HG03039 (cell line): ENCODE results near the gene PRICKLE1.

Experiments
- ATAC-seq: cut with Tn5 transposase; IDR thresholded peaks from one replicate; pipeline ENCODE4 v1.9.1; 2021; ENCODE audit warnings: mild to moderate bottlenecking, moderate library complexity; ENCODE audit not compliant: unreplicated experiment

PRICKLE1 gene

GRCh38 chr12:42462486-42462885 is 127.1 kb downstream of the PRICKLE1 start:
- no peak for ATAC-seq

DNA sequence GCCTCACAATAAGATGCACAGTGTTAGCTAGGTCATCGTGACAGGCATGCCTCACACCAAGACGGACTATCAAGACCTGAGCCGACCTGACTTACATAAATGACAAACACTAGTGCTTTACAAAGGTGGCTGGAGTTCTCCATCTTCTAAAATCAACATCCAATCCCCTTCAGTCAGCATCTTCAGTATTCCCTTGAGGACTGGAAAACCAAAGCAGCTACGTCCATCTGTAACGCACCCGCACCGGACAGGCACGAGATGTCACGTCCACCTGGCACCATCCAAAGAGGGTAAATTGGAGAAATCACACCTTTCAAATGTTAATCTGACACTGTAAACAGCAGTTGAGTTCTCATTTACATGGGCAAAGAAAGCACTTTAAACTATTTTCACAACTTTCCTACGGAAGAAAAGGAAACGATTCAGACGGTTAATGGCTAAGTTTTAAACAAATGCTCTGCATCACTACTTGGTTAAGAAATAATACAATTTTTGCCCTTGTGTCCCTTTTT is 130.2 kb downstream of the PRICKLE1 start:
- no peak for ATAC-seq

DNA sequence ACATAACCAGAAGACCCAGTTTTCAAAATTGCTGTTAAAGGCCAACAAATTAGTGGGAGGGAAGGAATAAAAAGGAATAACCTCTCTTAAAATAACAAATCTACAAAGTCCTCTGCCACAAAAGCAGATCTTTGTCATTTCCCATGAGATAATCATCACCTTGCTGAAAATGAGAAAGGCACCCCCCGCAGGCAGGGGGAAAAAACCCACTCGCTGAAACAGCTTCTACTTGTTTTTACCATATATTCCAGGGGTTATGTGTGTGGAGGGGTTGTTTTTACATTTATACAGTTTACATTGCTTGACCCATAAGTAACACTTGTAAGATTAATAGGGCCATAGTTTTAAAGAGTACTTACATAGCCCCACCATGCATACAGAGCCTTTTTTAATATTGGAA is 131.0 kb downstream of the PRICKLE1 start:
- ATAC-seq, result no peak

GRCh38 chr12:42450248-42450647 is 139.3 kb downstream of the PRICKLE1 start:
- no peak for ATAC-seq

DNA sequence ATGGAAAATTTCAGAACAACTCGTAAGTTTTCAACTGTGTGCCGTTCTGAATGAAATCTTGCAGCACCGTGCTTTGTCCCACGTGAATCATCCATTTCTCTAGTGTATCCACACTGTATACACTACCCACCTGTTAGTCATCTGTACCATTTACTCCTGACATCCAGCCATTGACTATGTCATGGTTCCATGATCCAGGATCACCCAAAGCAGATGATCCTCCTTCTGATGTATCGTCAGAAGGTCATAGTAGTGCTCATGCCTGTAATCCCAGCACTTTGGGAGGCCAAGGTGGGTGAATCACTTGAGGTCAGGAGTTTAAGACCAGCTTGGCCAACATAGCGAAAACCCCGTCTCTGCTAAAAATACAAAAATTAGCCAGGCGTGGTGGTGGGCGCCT is 140.7 kb downstream of the PRICKLE1 start:
- no peak for ATAC-seq

- no peak for ATAC-seq
Measured at GRCh38 chr12:42447371-42447786, 142.2 kb downstream of the PRICKLE1 start.

DNA sequence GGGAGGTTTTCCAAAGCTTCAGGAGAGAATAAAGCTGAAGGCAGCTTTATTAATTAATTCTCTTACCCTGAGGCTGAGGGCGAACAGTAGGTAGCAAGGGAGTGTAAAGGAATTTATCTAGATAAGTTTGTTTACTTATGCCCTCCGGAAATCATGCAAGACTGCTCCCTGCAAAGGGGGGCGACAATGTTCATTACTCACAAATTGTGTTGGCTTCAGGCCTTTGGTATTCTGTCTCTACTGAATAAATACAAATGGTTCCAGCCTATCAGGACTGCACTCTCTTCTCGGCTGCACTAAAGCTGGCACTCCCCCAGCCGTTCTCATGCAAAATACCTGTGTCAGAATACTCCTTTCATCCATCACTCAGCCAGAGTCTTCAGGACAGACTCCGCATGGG is 142.8 kb downstream of the PRICKLE1 start:
- ATAC-seq, result no peak

- ATAC-seq, result no peak
Measured at GRCh38 chr12:42445891-42446290, 143.7 kb downstream of the PRICKLE1 start.

- no peak for ATAC-seq
Measured at GRCh38 chr12:42444192-42444943, 145.2 kb downstream of the PRICKLE1 start.

DNA sequence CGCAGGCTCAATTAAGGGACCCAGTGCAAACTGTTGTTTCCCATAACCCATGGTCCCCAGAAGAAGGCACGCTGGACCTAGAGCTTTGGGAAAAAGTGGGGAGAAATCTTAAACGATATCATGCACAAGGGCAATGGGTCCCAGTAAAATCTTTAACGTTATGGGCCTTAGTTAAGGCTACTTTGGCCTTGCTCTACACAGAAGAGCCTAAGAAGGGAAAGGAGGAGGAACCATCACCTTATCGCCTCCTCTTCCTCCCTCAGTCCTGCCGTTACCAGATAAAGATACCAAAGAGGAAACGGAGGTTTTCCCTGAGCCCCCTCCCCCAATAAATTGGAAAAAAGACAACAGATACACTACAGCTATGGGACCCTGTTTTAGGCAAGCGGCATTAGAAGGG is 146.7 kb downstream of the PRICKLE1 start:
- no peak for ATAC-seq

- ATAC-seq, result no peak
Measured at GRCh38 chr12:42442311-42442759, 147.2 kb downstream of the PRICKLE1 start.

DNA sequence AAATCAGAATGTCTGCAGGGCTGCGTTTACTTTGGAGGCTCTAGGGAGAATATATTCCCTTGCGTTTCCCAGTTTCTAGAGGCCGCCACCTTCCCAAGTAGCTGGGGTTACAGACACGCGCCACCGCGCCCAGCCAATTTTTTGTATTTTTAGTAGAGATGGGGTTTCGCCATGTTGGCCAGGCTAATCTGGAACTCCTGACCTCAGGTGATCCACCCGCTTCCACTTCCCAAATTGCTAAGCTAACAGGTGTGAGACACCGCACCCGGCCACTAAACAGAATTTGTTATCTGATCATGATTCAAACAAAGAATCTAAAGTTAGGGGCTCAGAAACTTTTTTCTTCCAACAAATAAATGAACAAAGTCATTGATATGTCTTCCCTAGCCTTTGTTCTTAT is 148.9 kb downstream of the PRICKLE1 start:
- ATAC-seq, result no peak

- ATAC-seq, result no peak
Measured at GRCh38 chr12:42432517-42433140, 156.9 kb downstream of the PRICKLE1 start.

DNA sequence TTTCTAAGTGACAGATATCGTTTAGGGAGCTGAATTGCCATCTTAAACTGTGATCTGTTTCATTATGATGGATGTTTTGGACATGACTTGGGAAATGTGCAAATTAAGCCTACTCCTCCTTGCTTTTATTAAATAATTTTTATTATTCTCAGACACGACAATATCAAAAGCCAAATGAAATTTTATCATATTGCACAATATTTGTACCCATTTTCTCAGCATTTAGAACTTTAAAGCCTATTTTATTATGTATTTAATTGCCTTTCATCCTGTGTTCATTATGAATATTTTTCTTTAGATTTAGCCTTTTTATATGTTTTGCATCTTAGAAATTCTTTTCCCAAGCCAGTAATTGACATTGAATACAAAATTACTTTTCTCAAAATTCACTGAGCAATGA is 160.7 kb downstream of the PRICKLE1 start:
- no peak for ATAC-seq

GRCh38 chr12:42426746-42427145 is 162.8 kb downstream of the PRICKLE1 start:
- no peak for ATAC-seq

GRCh38 chr12:42422785-42423184 is 166.8 kb downstream of the PRICKLE1 start:
- ATAC-seq, result no peak

DNA sequence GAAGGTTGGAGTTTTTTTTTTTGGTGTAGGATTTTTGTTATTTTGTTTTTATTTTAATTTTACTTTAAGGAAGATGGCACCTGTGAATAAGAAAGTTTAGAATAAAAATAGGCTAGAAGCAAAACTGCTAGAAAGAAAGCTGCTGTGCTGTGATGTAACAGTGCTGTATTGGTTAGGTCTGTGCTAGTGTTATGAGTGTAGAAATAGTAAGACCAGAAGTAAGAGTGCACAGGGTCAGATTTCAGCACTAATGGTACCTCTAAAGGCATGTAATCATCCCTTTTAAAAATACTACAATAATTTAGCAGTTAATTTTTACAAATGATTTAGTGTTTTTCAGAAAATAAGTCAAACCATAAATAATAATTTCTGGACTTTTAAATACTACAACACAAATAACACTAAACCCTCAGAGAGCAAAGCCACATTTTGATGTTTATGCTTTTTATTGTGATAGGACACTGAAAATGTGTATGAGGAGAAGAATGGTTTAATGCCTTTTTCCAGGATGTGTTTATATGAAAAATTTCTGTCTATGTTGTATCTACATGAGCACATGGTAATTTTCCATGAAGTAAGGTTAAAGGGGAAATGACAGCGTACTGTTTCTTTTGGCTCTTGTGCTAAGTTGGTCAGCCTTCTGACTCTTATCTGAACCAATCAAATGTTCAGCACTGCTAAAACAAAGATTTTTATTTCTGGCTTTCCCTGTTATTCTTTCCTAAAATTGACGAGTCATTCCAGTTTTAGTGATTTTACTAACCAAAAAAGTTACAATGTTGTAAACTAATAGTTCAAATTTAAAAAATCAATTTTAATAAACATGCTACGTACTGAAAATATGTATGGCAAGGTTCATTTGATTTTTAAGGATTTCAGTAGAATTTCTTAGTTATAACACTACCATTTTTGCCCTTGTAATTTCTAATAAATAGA is 167.4 kb downstream of the PRICKLE1 start:
- ATAC-seq, result peak; percentile 96

- no peak for ATAC-seq
Measured at GRCh38 chr12:42420395-42420794, 169.2 kb downstream of the PRICKLE1 start.

DNA sequence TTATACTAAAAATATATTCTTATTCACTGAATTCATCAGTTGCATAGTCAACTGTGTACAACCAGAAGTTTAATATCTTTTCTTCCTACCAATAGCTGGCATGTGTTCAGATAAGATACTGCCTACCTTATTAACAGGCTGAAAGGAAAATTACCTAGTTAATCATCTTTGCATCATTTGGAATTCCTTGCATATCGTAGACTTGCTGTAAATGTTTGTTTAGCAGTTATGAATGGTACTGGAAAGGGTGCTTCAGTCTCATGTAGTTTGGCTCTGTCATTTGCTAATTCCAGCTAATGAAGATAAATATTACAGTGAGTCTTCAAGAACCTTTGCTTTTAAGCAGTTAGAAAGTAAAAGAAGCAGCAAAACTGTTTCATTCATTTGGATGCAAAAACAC is 179.2 kb downstream of the PRICKLE1 start:
- no peak for ATAC-seq

DNA sequence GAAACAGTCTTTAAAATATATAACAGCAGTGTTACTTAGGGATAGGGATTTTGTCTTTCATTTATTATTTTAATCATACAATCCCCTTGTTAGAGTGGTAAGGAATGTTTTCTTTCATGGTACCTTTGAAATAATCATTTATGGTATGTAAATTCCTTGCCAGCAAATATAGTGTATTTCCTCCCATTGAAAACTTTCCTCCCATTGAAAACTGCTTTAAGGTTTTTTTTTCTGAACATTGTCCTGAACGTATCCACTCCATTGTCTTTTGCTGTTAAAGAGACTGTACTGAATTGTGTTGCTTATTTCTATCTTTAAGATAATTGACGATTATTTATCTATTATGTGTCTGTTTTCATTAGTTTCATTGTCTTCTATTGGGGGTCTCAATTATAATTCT is 180.1 kb downstream of the PRICKLE1 start:
- ATAC-seq, result no peak

DNA sequence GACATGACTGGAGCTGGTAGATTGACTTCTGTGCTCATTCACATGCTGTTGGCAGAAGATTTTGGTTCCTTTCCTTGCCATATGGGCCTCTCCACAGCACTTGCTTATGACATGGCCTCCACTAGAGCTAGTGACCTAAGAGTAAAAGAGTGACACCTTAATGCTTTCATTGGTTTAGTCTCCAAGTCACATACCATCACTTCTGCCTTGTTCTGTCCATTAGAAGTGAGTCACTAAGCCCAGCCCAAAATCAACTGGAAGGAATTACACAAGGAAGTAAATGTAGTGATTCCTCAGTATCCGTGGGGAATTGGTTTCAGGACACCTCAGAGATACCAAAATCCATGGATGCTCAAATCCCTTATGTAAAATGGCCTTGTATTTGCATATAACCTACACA is 182.2 kb downstream of the PRICKLE1 start:
- ATAC-seq, result no peak
